ENCODE data around the gene PER2. TPM values are rescaled to one million over a fixed set of nuclear protein-coding genes. Genes with fewer than 3 reads are reported as not detected.
"Not testable (repeated sequence)": the region's sequence is repeated elsewhere in the genome, so short reads cannot be mapped to it uniquely, and the experiment has no call there.

Gene PER2
- polyA plus RNA-seq, 1 donor: 13.5 TPM

DNA sequence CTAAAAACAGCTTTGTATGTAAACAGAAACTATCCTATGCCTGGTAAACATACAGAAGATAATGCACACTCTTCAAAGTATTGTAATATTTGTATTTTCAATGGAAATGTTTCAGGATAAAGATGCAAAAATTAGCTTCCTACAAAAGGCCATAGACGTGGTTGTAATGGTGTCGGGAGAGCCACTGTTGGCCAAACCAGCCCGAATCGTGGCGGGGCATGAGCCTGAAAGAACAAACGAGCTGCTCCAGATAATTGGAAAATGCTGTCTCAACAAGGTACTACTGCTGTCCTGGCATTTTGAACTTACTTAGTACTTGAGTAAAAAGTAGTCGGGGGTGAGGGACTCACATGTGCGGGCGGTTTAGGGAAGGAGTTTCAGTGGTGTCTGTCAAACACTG, 37.3 kb upstream of the PER2 start:
- Histone ChIP-seq H3K27me3 (ENCODE audit: control insufficient read depth, insufficient read depth, low read length) (no peaks in the 10 kb centered on the region), H3K4me1 (ENCODE audit: control insufficient read depth, insufficient read depth, low read length) (peaks cover 5% of the 10 kb centered on the region), H3K27ac (ENCODE audit: low read length) (no peak overlapping the region), H3K4me3 (ENCODE audit: low read length) (no peak overlapping the region), H3K9me3 (ENCODE audit: control insufficient read depth, low read depth, low read length) (peaks cover 4% of the 10 kb centered on the region), H3K36me3 (ENCODE audit: control insufficient read depth, insufficient read depth, low read length) (peaks cover 46% of the 10 kb centered on the region)
- no CpG with 5 or more reads among the region's 9 CpGs for WGBS (ENCODE audit: insufficient coverage, low lambda C conversion rate)
- DNase-seq: no peak

DNA sequence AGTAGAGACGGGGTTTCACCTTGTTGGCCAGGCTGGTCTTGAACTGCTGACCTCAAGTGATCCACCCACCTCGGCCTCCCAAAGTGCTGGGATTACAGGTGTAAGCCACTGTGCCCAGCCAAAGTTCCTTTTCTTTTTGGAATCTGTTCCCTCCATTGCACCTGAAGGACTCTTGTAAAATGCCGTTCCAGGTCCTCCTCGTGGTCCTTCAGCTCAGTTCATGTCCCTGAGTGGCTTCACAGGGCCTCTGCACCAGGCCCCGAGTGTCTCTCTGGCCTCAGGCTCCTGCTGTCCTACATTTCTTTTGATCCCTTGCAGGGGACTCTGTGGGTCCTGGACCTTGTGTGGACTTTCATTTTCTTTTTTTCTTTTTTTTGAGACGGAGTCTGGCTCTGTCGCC, 35.8 kb upstream of the PER2 start:
- H3K4me3 ChIP-seq (ENCODE audit: low read length); H3K4me1 ChIP-seq (ENCODE audit: control insufficient read depth, insufficient read depth, low read length); H3K9me3 ChIP-seq (ENCODE audit: control insufficient read depth, low read depth, low read length); DNase-seq; H3K27ac ChIP-seq (ENCODE audit: low read length); H3K27me3 ChIP-seq (ENCODE audit: control insufficient read depth, insufficient read depth, low read length): not testable (repeated sequence)
- peaks cover 33% of the 10 kb centered on the region for H3K36me3 ChIP-seq (ENCODE audit: control insufficient read depth, insufficient read depth, low read length)
- no CpG with 5 or more reads among the region's 7 CpGs for whole genome bisulfite sequencing (ENCODE audit: insufficient coverage, low lambda C conversion rate)

DNA sequence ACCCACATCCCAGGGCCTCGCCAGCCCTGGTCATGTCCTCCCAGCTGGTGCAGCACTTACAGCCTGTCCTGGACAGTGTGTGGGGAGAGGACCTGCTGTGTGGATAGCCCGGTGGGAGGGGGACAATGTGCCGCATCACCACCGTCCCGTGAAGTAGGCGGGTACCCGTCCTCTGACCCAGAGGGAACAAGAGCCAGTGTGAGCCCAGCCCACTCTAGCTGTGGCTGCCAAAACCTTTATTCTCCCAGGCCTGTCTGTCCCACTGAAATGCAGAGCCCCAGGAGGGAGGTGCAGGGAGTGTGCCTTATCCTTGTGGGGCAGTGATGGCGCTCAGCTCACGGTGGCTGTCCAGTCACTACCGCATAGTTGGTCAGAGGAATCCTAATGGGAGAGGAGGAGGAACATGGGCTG, 33.6 kb upstream of the PER2 start:
- Histone ChIP-seq H3K4me1 (ENCODE audit: control insufficient read depth, insufficient read depth, low read length) (peaks cover 5% of the 10 kb centered on the region), H3K4me3 (ENCODE audit: low read length) (no peak overlapping the region), H3K27ac (ENCODE audit: low read length) (no peak overlapping the region), H3K27me3 (ENCODE audit: control insufficient read depth, insufficient read depth, low read length) (no peaks in the 10 kb centered on the region), H3K36me3 (ENCODE audit: control insufficient read depth, insufficient read depth, low read length) (peaks cover 21% of the 10 kb centered on the region), H3K9me3 (ENCODE audit: control insufficient read depth, low read depth, low read length) (peaks cover 2% of the 10 kb centered on the region)
- no peak for DNase-seq
- no CpG with 5 or more reads among the region's 10 CpGs for WGBS (ENCODE audit: insufficient coverage, low lambda C conversion rate)

DNA sequence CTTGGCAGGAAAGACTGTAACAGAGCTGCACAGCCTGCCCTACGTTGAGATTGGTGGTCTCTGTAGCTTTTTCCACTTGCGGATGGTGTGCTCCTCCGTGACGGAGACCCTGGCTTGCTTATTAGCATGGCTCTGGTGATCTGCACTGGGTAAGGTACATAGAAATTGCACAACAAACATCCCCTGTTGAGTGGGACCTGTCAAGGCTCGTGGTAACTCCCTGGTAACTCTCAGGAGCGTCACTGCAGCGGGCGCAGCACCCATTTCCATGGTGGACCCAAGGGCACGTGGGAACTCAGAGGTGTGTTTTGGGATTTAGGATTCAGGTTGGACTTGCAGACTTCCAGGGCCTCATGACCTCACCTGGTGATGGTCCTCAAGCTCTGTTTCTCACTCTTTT, 33.1 kb upstream of the PER2 start:
- no peak for DNase-seq
- H3K27me3 ChIP-seq (ENCODE audit: control insufficient read depth, insufficient read depth, low read length): no peaks in the 10 kb centered on the region
- H3K27ac ChIP-seq (ENCODE audit: low read length): no peak overlapping the region
- WGBS (ENCODE audit: insufficient coverage, low lambda C conversion rate): no CpG with 5 or more reads among the region's 9 CpGs
- peaks cover 15% of the 10 kb centered on the region for H3K36me3 ChIP-seq (ENCODE audit: control insufficient read depth, insufficient read depth, low read length)
- no peaks in the 10 kb centered on the region for H3K9me3 ChIP-seq (ENCODE audit: control insufficient read depth, low read depth, low read length)
- H3K4me1 ChIP-seq (ENCODE audit: control insufficient read depth, insufficient read depth, low read length): peaks cover 5% of the 10 kb centered on the region
- peak overlapping the region; percentile 47 for H3K4me3 ChIP-seq (ENCODE audit: low read length)

DNA sequence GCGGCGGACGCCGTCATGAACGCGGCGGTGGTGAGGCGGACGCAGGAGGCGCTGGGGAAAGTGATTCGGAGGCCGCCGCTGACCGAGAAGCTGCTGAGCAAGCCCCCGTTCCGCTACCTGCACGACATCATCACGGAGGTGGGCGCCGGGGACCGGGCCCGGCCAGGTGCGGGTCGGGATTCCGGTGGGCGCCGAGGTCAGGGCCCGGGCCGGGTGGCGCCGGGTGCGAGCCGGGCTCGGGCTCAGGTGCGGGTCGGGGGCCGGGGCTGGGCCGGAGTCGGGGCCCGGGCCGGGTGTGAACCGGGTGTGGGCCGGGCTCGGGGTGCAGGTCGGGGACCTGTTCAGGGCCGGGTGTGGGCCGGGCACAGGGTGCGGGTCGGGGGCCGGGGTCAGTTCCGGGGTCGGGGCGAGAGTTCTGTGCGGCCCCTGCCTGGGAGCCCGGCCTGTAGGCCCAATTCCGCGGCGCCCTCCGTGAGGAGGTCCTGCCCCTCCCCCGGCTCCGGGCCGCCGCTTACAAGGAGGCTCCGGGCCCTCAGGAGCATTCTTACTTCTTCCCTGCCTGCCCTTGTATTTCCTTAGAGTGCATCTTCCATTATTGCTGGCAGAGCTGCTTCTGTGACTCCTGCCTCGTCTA, 32.4 kb upstream of the PER2 start:
- Histone ChIP-seq H3K9me3 (ENCODE audit: control insufficient read depth, low read depth, low read length) (no peaks in the 10 kb centered on the region), H3K4me3 (ENCODE audit: low read length) (peak overlapping the region; percentile 47), H3K4me1 (ENCODE audit: control insufficient read depth, insufficient read depth, low read length) (peaks cover 5% of the 10 kb centered on the region), H3K36me3 (ENCODE audit: control insufficient read depth, insufficient read depth, low read length) (peaks cover 10% of the 10 kb centered on the region), H3K27ac (ENCODE audit: low read length) (no peak overlapping the region), H3K27me3 (ENCODE audit: control insufficient read depth, insufficient read depth, low read length) (no peaks in the 10 kb centered on the region)
- DNase-seq: peak in 1 of 2 donors; percentile 14
- no CpG with 5 or more reads among the region's 65 CpGs for WGBS (ENCODE audit: insufficient coverage, low lambda C conversion rate)

DNA sequence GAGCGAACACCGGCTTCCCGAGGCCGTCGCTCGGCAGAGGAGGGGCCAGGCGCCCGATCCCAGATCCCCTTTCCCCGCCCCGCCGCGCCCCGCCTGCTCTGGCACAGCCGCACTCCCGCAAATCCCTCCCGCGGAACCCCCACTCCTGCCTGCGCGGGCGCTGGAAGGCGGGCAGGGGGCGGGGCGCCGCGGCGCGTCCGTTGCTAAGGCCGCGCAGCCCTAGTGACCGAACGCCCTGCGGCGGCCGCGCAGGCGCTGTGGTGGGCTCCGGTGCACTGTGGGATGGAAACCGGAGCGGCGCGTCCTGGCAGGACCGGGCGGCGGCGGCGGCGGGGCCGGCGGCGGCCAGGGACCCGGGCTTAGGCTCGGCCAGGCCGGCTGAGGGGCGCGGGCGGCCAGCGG, 31.8 kb upstream of the PER2 start, which contains the start of gene TRAF3IP1:
Gene TRAF3IP1 (plus strand): TSS at position 273 of the 402 bp plus-strand sequence. CDS start 145 bp downstream, outside the sequence.
- WGBS (ENCODE audit: insufficient coverage, low lambda C conversion rate): no CpG with 5 or more reads among the region's 58 CpGs
- H3K27me3 ChIP-seq (ENCODE audit: control insufficient read depth, insufficient read depth, low read length): no peaks in the 10 kb centered on the region
- H3K4me3 ChIP-seq (ENCODE audit: low read length): peak within 1 kb of the TSS; percentile 64
- H3K9me3 ChIP-seq (ENCODE audit: control insufficient read depth, low read depth, low read length): no peaks in the 10 kb centered on the region
- peaks cover 8% of the 10 kb centered on the region for H3K36me3 ChIP-seq (ENCODE audit: control insufficient read depth, insufficient read depth, low read length)
- peak; percentile 94 to 97 for DNase-seq
- H3K27ac ChIP-seq (ENCODE audit: low read length): peak within 1 kb of the TSS; percentile 42
- peaks cover 5% of the 10 kb centered on the region for H3K4me1 ChIP-seq (ENCODE audit: control insufficient read depth, insufficient read depth, low read length)

DNA sequence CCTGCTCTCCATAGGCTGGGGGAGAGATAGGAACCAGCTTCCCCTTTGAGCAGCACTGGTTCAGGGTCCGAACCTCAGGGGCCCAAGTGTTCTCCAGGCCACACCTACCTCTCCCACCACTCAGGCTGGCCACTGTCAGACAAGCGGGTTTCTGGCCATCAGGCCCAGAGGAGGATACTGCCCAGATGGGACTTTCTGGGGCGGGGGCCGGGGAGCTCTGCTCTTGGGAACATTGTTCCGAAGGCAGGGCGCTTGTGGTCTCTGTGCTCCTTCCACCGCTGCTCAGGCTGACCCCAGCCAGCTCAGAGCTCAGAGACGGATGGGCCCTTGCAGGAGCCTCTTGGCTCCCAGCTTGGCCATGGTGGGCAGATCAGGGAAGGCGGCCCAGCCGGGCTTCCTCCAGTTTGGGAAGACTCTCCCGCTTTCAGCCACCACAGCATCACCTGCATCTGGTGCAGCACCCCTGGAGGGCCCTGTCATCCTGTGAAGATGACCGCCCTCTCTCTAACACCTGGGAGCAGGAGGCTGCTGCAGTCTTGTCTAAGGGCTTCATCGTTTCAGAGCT, 26.7 kb upstream of the PER2 start:
- H3K9me3 ChIP-seq (ENCODE audit: control insufficient read depth, low read depth, low read length): no peaks in the 10 kb centered on the region
- no CpG with 5 or more reads among the region's 13 CpGs for WGBS (ENCODE audit: insufficient coverage, low lambda C conversion rate)

DNA sequence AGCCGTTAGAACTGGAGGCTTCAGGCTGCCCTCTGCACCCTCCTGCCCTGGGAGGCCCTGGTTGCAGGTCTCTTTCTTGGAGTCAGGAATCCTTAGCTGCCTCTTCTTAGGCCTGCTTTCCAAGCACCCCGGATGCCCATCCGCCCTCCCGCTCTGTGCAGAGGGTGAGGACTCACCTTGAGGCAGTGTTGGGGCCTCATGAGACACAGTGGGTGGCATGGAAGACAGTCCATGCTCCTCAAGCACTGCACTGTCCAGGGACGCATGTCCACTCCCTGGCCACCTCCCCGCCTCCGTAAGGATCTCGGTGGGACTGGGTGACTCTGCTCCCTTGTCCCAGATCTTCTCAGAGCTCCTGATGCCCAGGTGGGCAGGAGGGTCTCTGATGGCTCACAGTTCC, 26.2 kb upstream of the PER2 start:
- Histone ChIP-seq H3K36me3 (ENCODE audit: control insufficient read depth, insufficient read depth, low read length) (no peaks in the 10 kb centered on the region), H3K4me1 (ENCODE audit: control insufficient read depth, insufficient read depth, low read length) (no peaks in the 10 kb centered on the region), H3K4me3 (ENCODE audit: low read length) (no peak overlapping the region), H3K27ac (ENCODE audit: low read length) (no peak overlapping the region), H3K9me3 (ENCODE audit: control insufficient read depth, low read depth, low read length) (no peaks in the 10 kb centered on the region), H3K27me3 (ENCODE audit: control insufficient read depth, insufficient read depth, low read length) (no peaks in the 10 kb centered on the region)
- no peak for DNase-seq
- no CpG with 5 or more reads among the region's 8 CpGs for WGBS (ENCODE audit: insufficient coverage, low lambda C conversion rate)

More for the DNA sequence above, 26.7 kb upstream of the PER2 start:
- Histone ChIP-seq H3K27me3 (ENCODE audit: control insufficient read depth, insufficient read depth, low read length) (no peaks in the 10 kb centered on the region), H3K27ac (ENCODE audit: low read length) (no peak overlapping the region), H3K4me3 (ENCODE audit: low read length) (no peak overlapping the region), H3K4me1 (ENCODE audit: control insufficient read depth, insufficient read depth, low read length) (no peaks in the 10 kb centered on the region), H3K36me3 (ENCODE audit: control insufficient read depth, insufficient read depth, low read length) (no peaks in the 10 kb centered on the region)
- DNase-seq: no peak

DNA sequence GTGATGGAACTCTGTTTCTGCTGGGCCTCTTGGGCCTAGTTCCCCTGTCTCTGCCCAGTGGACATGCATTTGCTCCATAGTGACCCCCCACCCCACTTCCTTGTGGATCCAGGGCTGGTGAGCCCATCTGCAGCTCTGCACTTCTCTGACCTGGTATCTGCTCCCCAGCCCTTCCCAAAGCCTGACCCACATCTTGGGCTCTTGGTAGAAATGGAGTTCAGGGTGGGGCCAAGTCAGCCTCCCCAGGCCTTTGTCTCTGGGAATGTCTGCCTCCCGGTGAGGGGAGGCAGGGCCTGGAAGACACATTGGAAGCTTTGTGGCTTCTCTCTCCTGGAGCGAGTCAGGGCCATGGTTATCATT, 25.6 kb upstream of the PER2 start:
- H3K27me3 ChIP-seq (ENCODE audit: control insufficient read depth, insufficient read depth, low read length): no peaks in the 10 kb centered on the region
- DNase-seq: no peak
- no CpG with 5 or more reads among the region's 2 CpGs for WGBS (ENCODE audit: insufficient coverage, low lambda C conversion rate)

DNA sequence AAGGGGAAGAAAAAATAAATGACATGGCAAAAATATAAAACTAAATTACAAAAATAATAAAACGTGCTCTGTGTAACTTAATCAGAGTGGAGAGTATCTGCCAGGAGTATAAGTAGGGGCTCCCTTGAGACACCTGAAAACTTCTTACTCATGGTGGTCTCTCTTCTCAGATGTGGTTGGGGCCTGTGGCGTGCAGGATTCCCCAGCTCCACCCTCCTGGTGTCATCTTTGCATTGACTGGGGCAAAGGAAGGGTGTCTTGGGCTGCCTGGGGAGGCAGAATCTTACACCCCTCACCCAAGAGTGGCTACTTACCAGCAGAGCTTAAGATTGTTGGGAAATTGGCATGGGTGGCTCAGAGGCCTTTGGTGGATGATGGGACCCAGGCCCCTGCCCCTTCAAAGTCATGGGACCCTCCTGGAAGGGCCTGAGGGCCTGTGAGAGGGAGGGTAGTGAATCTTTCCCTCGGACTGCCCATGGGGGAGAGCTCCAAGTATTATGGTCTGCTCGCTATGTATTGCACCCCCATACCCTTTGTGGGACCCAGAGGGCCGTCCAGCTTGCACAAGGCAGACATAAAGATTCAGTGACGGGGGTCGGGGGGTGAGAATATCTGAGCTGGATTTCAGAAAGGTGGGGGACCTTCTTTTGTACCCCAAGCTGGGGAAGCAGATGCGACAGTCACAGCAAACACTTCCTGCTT, 25.0 kb upstream of the PER2 start:
- DNase-seq: no peak
- 86% methylated on average over 1 of the region's 8 CpGs for WGBS (ENCODE audit: insufficient coverage, low lambda C conversion rate)
- H3K4me1 ChIP-seq (ENCODE audit: control insufficient read depth, insufficient read depth, low read length): no peaks in the 10 kb centered on the region

More for the DNA sequence above, 25.6 kb upstream of the PER2 start:
- no peaks in the 10 kb centered on the region for H3K4me1 ChIP-seq (ENCODE audit: control insufficient read depth, insufficient read depth, low read length)
- H3K4me3 ChIP-seq (ENCODE audit: low read length): no peak overlapping the region
- H3K27ac ChIP-seq (ENCODE audit: low read length): no peak overlapping the region
- H3K36me3 ChIP-seq (ENCODE audit: control insufficient read depth, insufficient read depth, low read length): no peaks in the 10 kb centered on the region
- H3K9me3 ChIP-seq (ENCODE audit: control insufficient read depth, low read depth, low read length): no peaks in the 10 kb centered on the region

More for the DNA sequence above, 25.0 kb upstream of the PER2 start:
- no peaks in the 10 kb centered on the region for H3K27me3 ChIP-seq (ENCODE audit: control insufficient read depth, insufficient read depth, low read length)
- no peaks in the 10 kb centered on the region for H3K36me3 ChIP-seq (ENCODE audit: control insufficient read depth, insufficient read depth, low read length)
- H3K4me3 ChIP-seq (ENCODE audit: low read length): no peak overlapping the region
- H3K27ac ChIP-seq (ENCODE audit: low read length): no peak overlapping the region
- H3K9me3 ChIP-seq (ENCODE audit: control insufficient read depth, low read depth, low read length): no peaks in the 10 kb centered on the region
